ENCODE data around the gene GNAS.

GRCh38 chr20:58868795-58869194 lies 16.3 kb downstream of the GNAS start:
- TF ChIP-seq SP1 (IDR thresholded peaks at IDR 0.05) (no peak), FOXA1 (IDR thresholded peaks at IDR 0.05) (no peak), FOXM1 (IDR thresholded peaks at IDR 0.05; ENCODE audit: borderline replicate concordance) (no peak), TARDBP (IDR thresholded peaks at IDR 0.05) (no peak), SUZ12 (IDR thresholded peaks at IDR 0.05) (no peak), ZNF384 (IDR thresholded peaks at IDR 0.05) (no peak), NFRKB (IDR thresholded peaks at IDR 0.05) (no peak), BHLHE40 (IDR thresholded peaks at IDR 0.05; ENCODE audit: borderline replicate concordance) (no peak), ARNT (IDR thresholded peaks at IDR 0.05) (no peak), FOXK2 (IDR thresholded peaks at IDR 0.05) (no peak), HDGF (IDR thresholded peaks at IDR 0.05; ENCODE audit: borderline replicate concordance) (no peak), CTBP1 (IDR thresholded peaks at IDR 0.05; ENCODE audit: borderline replicate concordance) (no peak)
- TF ChIP-seq, protein P1, sequence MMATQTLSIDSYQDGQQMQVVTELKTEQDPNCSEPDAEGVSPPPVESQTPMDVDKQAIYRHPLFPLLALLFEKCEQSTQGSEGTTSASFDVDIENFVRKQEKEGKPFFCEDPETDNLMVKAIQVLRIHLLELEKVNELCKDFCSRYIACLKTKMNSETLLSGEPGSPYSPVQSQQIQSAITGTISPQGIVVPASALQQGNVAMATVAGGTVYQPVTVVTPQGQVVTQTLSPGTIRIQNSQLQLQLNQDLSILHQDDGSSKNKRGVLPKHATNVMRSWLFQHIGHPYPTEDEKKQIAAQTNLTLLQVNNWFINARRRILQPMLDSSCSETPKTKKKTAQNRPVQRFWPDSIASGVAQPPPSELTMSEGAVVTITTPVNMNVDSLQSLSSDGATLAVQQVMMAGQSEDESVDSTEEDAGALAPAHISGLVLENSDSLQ (IDR thresholded peaks at IDR 0.05) = no peak
